Astrocyte (in vitro differentiated cells and primary cell): ENCODE results near the gene TLL1. TPM values are rescaled to one million over a fixed set of nuclear protein-coding genes. Genes with fewer than 3 reads are reported as not detected.

Experiments
- DNase-seq: peaks from one replicate; pipeline ENCODE4 v3.0.0-alpha.2; 2010; ENCODE audit warnings: low read depth
- FAIRE-seq: peaks from 2 replicates; lab custom pipeline; 2011; peaks lifted over from hg19 to GRCh38; lab: Jason Lieb, UNC
- H2AFZ ChIP-seq: 2 replicates; pipeline ENCODE4 v1.6.0; 2012; ENCODE audit warnings: low read depth, low read length, inconsistent platforms
- H3K27ac ChIP-seq: 2 replicates; pipeline ENCODE4 v1.5.1; 2011; ENCODE audit warnings: low read depth, low read length, inconsistent platforms
- H3K27me3 ChIP-seq: 2 replicates; pipeline ENCODE4 v1.6.0; 2011; ENCODE audit warnings: low read length, inconsistent platforms; ENCODE audit not compliant: insufficient read depth
- H3K36me3 ChIP-seq: 2 replicates; pipeline ENCODE4 v1.5.1; 2011; ENCODE audit warnings: low read length, inconsistent platforms; ENCODE audit not compliant: insufficient read depth
- H3K4me1 ChIP-seq: 2 replicates; pipeline ENCODE4 v1.5.1; 2011; ENCODE audit warnings: low read length, inconsistent platforms; ENCODE audit not compliant: insufficient read depth
- H3K4me2 ChIP-seq: 2 replicates; pipeline ENCODE4 v1.6.0; 2012; ENCODE audit warnings: low read length, inconsistent platforms
- H3K4me3 ChIP-seq: 2 replicates; pipeline ENCODE4 v1.5.1; 2011; ENCODE audit warnings: low read depth, mild to moderate bottlenecking, low read length, inconsistent platforms; ENCODE audit not compliant: insufficient read depth
- H3K79me2 ChIP-seq: 2 replicates; pipeline ENCODE4 v1.6.0; 2012; ENCODE audit warnings: mild to moderate bottlenecking, low read length, inconsistent platforms; ENCODE audit not compliant: insufficient read depth
- H3K9ac ChIP-seq: 2 replicates; pipeline ENCODE4 v1.6.0; 2012; ENCODE audit warnings: mild to moderate bottlenecking, low read length, inconsistent platforms
- H3K9me3 ChIP-seq: 2 replicates; pipeline ENCODE4 v1.5.1; 2012; ENCODE audit warnings: low read depth, mild to moderate bottlenecking, low read length, inconsistent platforms; ENCODE audit not compliant: insufficient read depth
- H4K20me1 ChIP-seq: 2 replicates; pipeline ENCODE4 v1.6.0; 2012; ENCODE audit warnings: low read length, inconsistent platforms; ENCODE audit not compliant: insufficient read depth
- H3K27ac Mint-ChIP-seq: one replicate; pipeline ENCODE4 v1.8.0; 2021; ENCODE audit warnings: mild to moderate bottlenecking, mixed read lengths; ENCODE audit not compliant: unreplicated experiment
- H3K27me3 Mint-ChIP-seq: one replicate; pipeline ENCODE4 v1.8.0; 2021; ENCODE audit warnings: low read depth, mixed read lengths; ENCODE audit not compliant: unreplicated experiment
- H3K36me3 Mint-ChIP-seq: one replicate; pipeline ENCODE4 v1.8.0; 2021; ENCODE audit warnings: low read depth, mixed read lengths; ENCODE audit not compliant: unreplicated experiment
- H3K4me1 Mint-ChIP-seq: one replicate; pipeline ENCODE4 v1.8.0; 2021; ENCODE audit warnings: low read depth, mixed read lengths; ENCODE audit not compliant: unreplicated experiment
- H3K4me3 Mint-ChIP-seq: one replicate; pipeline ENCODE4 v1.8.0; 2021; ENCODE audit warnings: mild to moderate bottlenecking, moderate library complexity, mixed read lengths; ENCODE audit not compliant: unreplicated experiment
- H3K9me3 Mint-ChIP-seq: one replicate; pipeline ENCODE4 v1.8.0; 2021; ENCODE audit warnings: mild to moderate bottlenecking, mixed read lengths; ENCODE audit not compliant: unreplicated experiment
- CTCF ChIP-seq: IDR thresholded peaks from 2 replicates; pipeline ENCODE4 v1.5.1; 2011; ENCODE audit warnings: low read depth, mild to moderate bottlenecking, inconsistent platforms, low read length, moderate library complexity; ENCODE audit not compliant: insufficient read depth
- EZH2 ChIP-seq: IDR thresholded peaks from 2 replicates; pipeline ENCODE4 v1.6.1; 2012; ENCODE audit warnings: mild to moderate bottlenecking, low read length, inconsistent platforms; ENCODE audit not compliant: insufficient read depth
- total RNA-seq: library from RNA; stranded (reverse); gene quantifications from 2 replicates; pipeline ENCODE4 v1.2.1, GENCODE V29; 2021

The TLL1 gene
- total RNA-seq, 1 donor from 2014 or later = 2.7 TPM

- Mint-ChIP-seq H3K4me1 (no peaks in the 10 kb centered on the region), H3K27ac (no peak overlapping the region), H3K27me3 (no peaks in the 10 kb centered on the region)
These were observed 11.7 kb upstream of the TLL1 start for GRCh38 chr4:165861363-165861762.

GRCh38 chr4:165864271-165864670 lies 8.8 kb upstream of the TLL1 start:
- DNase-seq (no peak), FAIRE-seq (no peak)
- Histone ChIP-seq H2AFZ (no peak overlapping the region), H3K9ac (no peak overlapping the region), H3K27me3 (no peaks in the 10 kb centered on the region), H3K36me3 (no peaks in the 10 kb centered on the region), H3K27ac (no peak overlapping the region), H4K20me1 (no peaks in the 10 kb centered on the region), H3K4me2 (no peak overlapping the region), H3K9me3 (no peaks in the 10 kb centered on the region), H3K79me2 (no peaks in the 10 kb centered on the region), H3K4me1 (no peaks in the 10 kb centered on the region), H3K4me3 (no peak overlapping the region)
- no peaks in the 10 kb centered on the region for H3K9me3 Mint-ChIP-seq
- no peak overlapping the region for H3K4me3 Mint-ChIP-seq
- no peaks in the 10 kb centered on the region for H3K4me1 Mint-ChIP-seq
- no peaks in the 10 kb centered on the region for H3K36me3 Mint-ChIP-seq
- no peak overlapping the region for H3K27ac Mint-ChIP-seq
- no peak for TF ChIP-seq CTCF
- TF ChIP-seq EZH2 = no peak
- H3K27me3 Mint-ChIP-seq = no peaks in the 10 kb centered on the region

More at GRCh38 chr4:165861363-165861762, 11.7 kb upstream of the TLL1 start:
- no peaks in the 10 kb centered on the region for H3K27me3 ChIP-seq
- H3K79me2 ChIP-seq = no peaks in the 10 kb centered on the region
- Mint-ChIP-seq H3K9me3 (no peaks in the 10 kb centered on the region), H3K36me3 (no peaks in the 10 kb centered on the region), H3K4me3 (no peak overlapping the region)
- H3K27ac ChIP-seq = no peak overlapping the region
- H3K4me3 ChIP-seq = no peak overlapping the region
- H3K4me2 ChIP-seq = no peak overlapping the region
- no peaks in the 10 kb centered on the region for H3K4me1 ChIP-seq
- no peak for FAIRE-seq
- no peak overlapping the region for H2AFZ ChIP-seq
- TF ChIP-seq CTCF (no peak), EZH2 (no peak)
- no peaks in the 10 kb centered on the region for H4K20me1 ChIP-seq
- no peak overlapping the region for H3K9ac ChIP-seq
- no peaks in the 10 kb centered on the region for H3K36me3 ChIP-seq
- DNase-seq = no peak
- no peaks in the 10 kb centered on the region for H3K9me3 ChIP-seq

- Histone ChIP-seq H3K9me3 (no peaks in the 10 kb centered on the region), H2AFZ (no peak overlapping the region), H3K4me3 (no peak overlapping the region), H3K4me1 (no peaks in the 10 kb centered on the region), H3K4me2 (no peak overlapping the region), H3K27me3 (peaks cover 2% of the 10 kb centered on the region), H4K20me1 (no peaks in the 10 kb centered on the region), H3K79me2 (no peaks in the 10 kb centered on the region), H3K9ac (no peak overlapping the region), H3K36me3 (no peaks in the 10 kb centered on the region), H3K27ac (no peak overlapping the region)
- Mint-ChIP-seq H3K4me1 (no peaks in the 10 kb centered on the region), H3K27me3 (peaks cover 8% of the 10 kb centered on the region), H3K36me3 (no peaks in the 10 kb centered on the region), H3K27ac (no peak overlapping the region), H3K4me3 (no peak overlapping the region), H3K9me3 (no peaks in the 10 kb centered on the region)
- DNase-seq (no peak), FAIRE-seq (no peak)
- no peak for TF ChIP-seq EZH2
- no peak for TF ChIP-seq CTCF
These were observed 6.9 kb upstream of the TLL1 start for GRCh38 chr4:165866019-165866650.
